OCI-LY7 (cell line): ENCODE measurements around the gene DRC7. TPM values are rescaled to one million over a fixed set of nuclear protein-coding genes. Genes with fewer than 3 reads are reported as not detected.

Experiments
- BruUV-seq: library from RNA; stranded (reverse); fragments of 400-500 nt; replicated peaks from 2 replicates; lab custom pipeline; 2021; lab: Mats Ljungman, UMichigan
- CTCF ChIA-PET: fragments of 300-600 bp; sonication (Branson Sonifier 250); formaldehyde crosslinking; loops from one replicate; lab custom pipeline; 2022; ENCODE audit warnings: antibody characterized with exemption; ENCODE audit not compliant: unreplicated experiment; lab: Charles Lee
- POLR2A ChIA-PET: fragments of 300-600 bp; sonication (Branson Sonifier 250); formaldehyde crosslinking; loops from one replicate; lab custom pipeline; 2022; ENCODE audit warnings: antibody characterized with exemption; lab: Charles Lee
- DNase-seq: peaks from one replicate; pipeline ENCODE4 v3.0.0-alpha.2; 2015; ENCODE audit warnings: low spot score
- H2AFZ ChIP-seq: fragments of 200-600 bp; sonication (generic), shearing (Covaris generic); 2 replicates; pipeline ENCODE4 v1.6.1; 2014; ENCODE audit warnings: mild to moderate bottlenecking, antibody characterized with exemption, low read length, moderate library complexity
- H3K27ac ChIP-seq: fragments of 200-600 bp; sonication (generic); 2 replicates; pipeline ENCODE4 v1.5.1; 2014; ENCODE audit warnings: mixed run types, low read depth, mild to moderate bottlenecking, moderate library complexity, low read length, inconsistent platforms; ENCODE audit not compliant: poor library complexity, severe bottlenecking
- H3K36me3 ChIP-seq: fragments of 200-600 bp; sonication (generic); 2 replicates; pipeline ENCODE4 v1.6.1; 2014; ENCODE audit warnings: mild to moderate bottlenecking, antibody characterized with exemption, low read length, moderate library complexity, mixed read lengths; ENCODE audit not compliant: insufficient read depth
- H3K4me1 ChIP-seq: fragments of 200-600 bp; sonication (generic); 2 replicates; pipeline ENCODE4 v1.5.1; 2014; ENCODE audit warnings: mild to moderate bottlenecking, low read length; ENCODE audit not compliant: insufficient read depth, poor library complexity, severe bottlenecking
- H3K4me2 ChIP-seq: fragments of 200-600 bp; sonication (generic); 2 replicates; pipeline ENCODE4 v1.6.1; 2014; ENCODE audit warnings: mild to moderate bottlenecking, low read length
- H3K4me3 ChIP-seq: fragments of 200-600 bp; sonication (generic); 2 replicates; pipeline ENCODE4 v1.5.1; 2014; ENCODE audit warnings: mild to moderate bottlenecking, low read depth, low read length; ENCODE audit not compliant: poor library complexity, severe bottlenecking
- H3K79me2 ChIP-seq: fragments of 200-600 bp; sonication (generic); 2 replicates; pipeline ENCODE4 v1.6.1; 2016; ENCODE audit warnings: low read depth, mild to moderate bottlenecking, low read length, moderate library complexity, mixed read lengths; ENCODE audit not compliant: insufficient read depth
- H3K9me2 ChIP-seq: fragments of 200-600 bp; sonication (generic); 2 replicates; pipeline ENCODE4 v1.6.1; 2016; ENCODE audit warnings: mild to moderate bottlenecking, low read length, mixed read lengths; ENCODE audit not compliant: insufficient read depth
- H3K9me3 ChIP-seq: fragments of 200-600 bp; sonication (generic); 2 replicates; pipeline ENCODE4 v1.6.1; 2014; ENCODE audit warnings: mild to moderate bottlenecking, mixed run types, low read length, mixed read lengths
- H4K20me1 ChIP-seq: fragments of 200-600 bp; sonication (generic); 2 replicates; pipeline ENCODE4 v1.6.1; 2014; ENCODE audit warnings: mild to moderate bottlenecking, antibody characterized with exemption, low read length, moderate library complexity, mixed read lengths; ENCODE audit not compliant: insufficient read depth
- EZH2phosphoT487 ChIP-seq: fragments of 200-600 bp; sonication (generic); IDR thresholded peaks from 2 replicates; pipeline ENCODE4 v1.6.1; 2018; ENCODE audit warnings: low read depth, borderline replicate concordance, mild to moderate bottlenecking, mixed run types, antibody characterized with exemption, low read length, moderate library complexity, mixed read lengths
- intact Hi-C: fragments of 100-400 bp; cut with micrococcal nuclease; formaldehyde crosslinking; loops from one replicate; pipeline ENCODE4 v1.10.0; 2022; ENCODE audit not compliant: unreplicated experiment
- total RNA-seq, 2 experiments: library from RNA; depleted of rRNA in 1 of 2; stranded (reverse); fragments of >200 nt in 1 of 2; shearing (Covaris generic) in 1 of 2; gene quantifications; 2 replicates each; pipeline ENCODE4 v1.2.3, GENCODE V29; 2014 to 2022
- TF ChIP-seq, protein P1 (sequence below): fragments of 200-600 bp; sonication (generic); conservative IDR thresholded peaks from 2 replicates; pipeline ENCODE4 v1.5.1; 2014; ENCODE audit warnings: mild to moderate bottlenecking, antibody characterized with exemption, low read length, moderate library complexity, mixed read lengths

The DRC7 gene
- total RNA-seq, 2 experiments from 2014 or later: 0.44 to 0.46 TPM

GRCh38 chr16:57736419-57737351 is 42.1 kb downstream of the DRC7 start:
- Histone ChIP-seq H2AFZ (peak overlapping the region; percentile 62; the same call in 1 of the 2 replicates), H3K79me2 (no peaks in the 10 kb centered on the region), H3K27ac (peak overlapping the region; percentile 23), H4K20me1 (no peaks in the 10 kb centered on the region), H3K4me2 (peak overlapping the region; percentile 93), H3K9me3 (no peaks in the 10 kb centered on the region), H3K4me1 (peaks cover 16% of the 10 kb centered on the region), H3K9me2 (no peaks in the 10 kb centered on the region), H3K36me3 (peaks cover 9% of the 10 kb centered on the region; the same call in 1 of the 2 replicates), H3K4me3 (peak overlapping the region; percentile 86)
- POLR2A ChIA-PET: interaction anchor here (0.7 to 2.0 kb wide), 4 partner anchors 9 to 150 kb away, joined by 3 to 5 read pairs (median 3); no protein-coding TSS in a partner anchor
- BruUV-seq: no TSS peak
- CTCF ChIA-PET: no interaction called here
- TF ChIP-seq, protein P1, sequence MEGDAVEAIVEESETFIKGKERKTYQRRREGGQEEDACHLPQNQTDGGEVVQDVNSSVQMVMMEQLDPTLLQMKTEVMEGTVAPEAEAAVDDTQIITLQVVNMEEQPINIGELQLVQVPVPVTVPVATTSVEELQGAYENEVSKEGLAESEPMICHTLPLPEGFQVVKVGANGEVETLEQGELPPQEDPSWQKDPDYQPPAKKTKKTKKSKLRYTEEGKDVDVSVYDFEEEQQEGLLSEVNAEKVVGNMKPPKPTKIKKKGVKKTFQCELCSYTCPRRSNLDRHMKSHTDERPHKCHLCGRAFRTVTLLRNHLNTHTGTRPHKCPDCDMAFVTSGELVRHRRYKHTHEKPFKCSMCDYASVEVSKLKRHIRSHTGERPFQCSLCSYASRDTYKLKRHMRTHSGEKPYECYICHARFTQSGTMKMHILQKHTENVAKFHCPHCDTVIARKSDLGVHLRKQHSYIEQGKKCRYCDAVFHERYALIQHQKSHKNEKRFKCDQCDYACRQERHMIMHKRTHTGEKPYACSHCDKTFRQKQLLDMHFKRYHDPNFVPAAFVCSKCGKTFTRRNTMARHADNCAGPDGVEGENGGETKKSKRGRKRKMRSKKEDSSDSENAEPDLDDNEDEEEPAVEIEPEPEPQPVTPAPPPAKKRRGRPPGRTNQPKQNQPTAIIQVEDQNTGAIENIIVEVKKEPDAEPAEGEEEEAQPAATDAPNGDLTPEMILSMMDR: 0 out of 2 replicates have a peak, but pooled peaks have one; percentile 29
- no peak for TF ChIP-seq EZH2phosphoT487
- intact Hi-C loops: no loop called here
- DNase-seq: peak; percentile 53

- Histone ChIP-seq H3K27ac (no peak overlapping the region), H3K79me2 (no peaks in the 10 kb centered on the region), H2AFZ (no peak overlapping the region), H3K4me2 (no peak overlapping the region), H3K4me1 (peaks cover 24% of the 10 kb centered on the region), H3K4me3 (no peak overlapping the region), H3K9me2 (no peaks in the 10 kb centered on the region), H3K36me3 (peaks cover 9% of the 10 kb centered on the region; the same call in 1 of the 2 replicates), H3K9me3 (no peaks in the 10 kb centered on the region), H4K20me1 (no peaks in the 10 kb centered on the region)
- BruUV-seq: no TSS peak
- intact Hi-C loops: no loop called here
- POLR2A ChIA-PET: no interaction called here
- CTCF ChIA-PET: no interaction called here
- TF ChIP-seq EZH2phosphoT487: no peak
- TF ChIP-seq, protein P1: no peak
- DNase-seq: no peak
Measured at GRCh38 chr16:57738844-57739243, 44.2 kb downstream of the DRC7 start.
